Spleen (tissue), 11 donors: Measurements from ENCODE around the gene NLN. TPM values are rescaled to one million over a fixed set of nuclear protein-coding genes. Genes with fewer than 3 reads are reported as not detected.

Source experiments
- DNase-seq: peaks from one replicate; pipeline ENCODE4 v3.0.0-alpha.2; 2020
- H3K27ac ChIP-seq, 8 donors: fragments of 200-600 bp; sonication (generic) in 7 of 8; 1 replicate in 4 of 8; 2 replicates in 4 of 8; pipeline versions ENCODE4 v1.5.0 to v1.8.0; 2016 to 2021; ENCODE audit warnings: inconsistent platforms in 4 of 8, mild to moderate bottlenecking in 4 of 8, moderate library complexity in 1 of 8
- H3K27me3 ChIP-seq, 7 donors: fragments of 200-600 bp; sonication (generic) in 6 of 7; replicated peaks in 1 of 7; 1 replicate in 4 of 7; 2 replicates in 3 of 7; pipeline versions ENCODE4 v1.5.0 to v1.8.0; 2016 to 2021; ENCODE audit warnings: inconsistent platforms in 3 of 7, mild to moderate bottlenecking in 1 of 7
- H3K36me3 ChIP-seq, 6 donors: fragments of 200-600 bp; sonication (generic) in 5 of 6; 1 replicate in 4 of 6; 2 replicates in 2 of 6; pipeline versions ENCODE4 v1.5.0 to v1.8.0; 2016 to 2021; ENCODE audit warnings: inconsistent platforms in 2 of 6
- H3K4me1 ChIP-seq, 6 donors: fragments of 200-600 bp; sonication (generic) in 5 of 6; 1 replicate in 3 of 6; 2 replicates in 3 of 6; pipeline versions ENCODE4 v1.5.0 to v1.8.0; 2016 to 2021; ENCODE audit warnings: inconsistent platforms in 3 of 6
- H3K4me3 ChIP-seq, 8 donors: fragments of 200-600 bp; sonication (generic) in 7 of 8; 1 replicate in 4 of 8; 2 replicates in 4 of 8; pipeline versions ENCODE4 v1.5.0 to v1.8.0; 2016 to 2021; ENCODE audit warnings: inconsistent platforms in 4 of 8, mild to moderate bottlenecking in 4 of 8, moderate library complexity in 2 of 8
- H3K9me3 ChIP-seq, 8 donors: fragments of 200-600 bp; sonication (generic) in 7 of 8; 1 replicate in 4 of 8; 2 replicates in 4 of 8; pipeline versions ENCODE4 v1.5.0 to v1.8.0; 2016 to 2021; ENCODE audit warnings: inconsistent platforms in 4 of 8
- POLR2A ChIP-seq, 3 donors: fragments of 450-650 bp; IDR thresholded peaks; one replicate each; pipeline ENCODE4 v1.5.1; 2017; ENCODE audit warnings: antibody characterized with exemption in 3 of 3, mild to moderate bottlenecking in 1 of 3
- POLR2AphosphoS5 ChIP-seq, 3 donors: sonication (generic); formaldehyde crosslinking; IDR thresholded peaks; one replicate each; pipeline ENCODE4 v1.5.1; 2017; ENCODE audit warnings: antibody characterized with exemption in 3 of 3
- WGBS, 5 donors: extraction: QIAGEN DNeasy Blood & Tissue Kit in 3 of 5; methylation state at CpG; one replicate each; pipeline versions ENCODE4 v1.1.5 to v1.1.7; 2013 to 2018; 5-methylcytosine and 5-hydroxymethylcytosine counted together
- intact Hi-C: fragments of 100-400 bp; cut with DNase I; formaldehyde crosslinking; loops from one replicate; pipeline ENCODE4 v1.15.0; 2023; ENCODE audit warnings: low total_unique reads
- polyA plus RNA-seq, 3 donors: library from polyadenylated mRNA; stranded (reverse); fragments of 200-250 nt; gene quantifications; one replicate each; pipeline ENCODE4 v1.2.1, GENCODE V29; 2013
- total RNA-seq, 7 donors: library from RNA; depleted of rRNA in 3 of 7; stranded (reverse); fragments of >200 nt in 3 of 7; fragmentation: NEBNext Ultra II Directional in 4 of 7; extraction: Animal tissue kit (Norgen Biotek cat#: 25700) in 4 of 7; gene quantifications; one replicate each; pipeline versions ENCODE4 v1.1.0 to v1.2.1, GENCODE V29; 2016 to 2021
- TF ChIP-seq, protein P1 (sequence below), 11 experiments: fragments of 200-600 bp in 7 of 11; fragments of 450-650 bp in 4 of 11; sonication (generic) in 4 of 11; IDR thresholded peaks in 8 of 11; conservative IDR thresholded peaks in 3 of 11; 1 replicate in 7 of 11; 2 replicates in 4 of 11; pipeline versions ENCODE4 v1.4.0 to v1.8.0; 2016 to 2021; ENCODE audit warnings: antibody characterized with exemption in 11 of 11, inconsistent platforms in 4 of 11, mild to moderate bottlenecking in 1 of 11
- donor health status: healthy with polysubstance abuse.
- donor health status: DM: no; HTN: no; CAD: no; lungs with moderate emphysema.
- donor health status: DM: no; HTN: no; CAD: no.
- donor health status: Bipolar disorder and iron deficiency.
- donor health status: healthy.
- donor health status: DM: no; HTN: no; CAD: no.
- donor health status: DM: yes; HTN: yes; CAD: no.

Gene NLN
- total and polyA plus RNA-seq, 10 donors: 1.3 to 24.8 (median 9.0) TPM

DNA sequence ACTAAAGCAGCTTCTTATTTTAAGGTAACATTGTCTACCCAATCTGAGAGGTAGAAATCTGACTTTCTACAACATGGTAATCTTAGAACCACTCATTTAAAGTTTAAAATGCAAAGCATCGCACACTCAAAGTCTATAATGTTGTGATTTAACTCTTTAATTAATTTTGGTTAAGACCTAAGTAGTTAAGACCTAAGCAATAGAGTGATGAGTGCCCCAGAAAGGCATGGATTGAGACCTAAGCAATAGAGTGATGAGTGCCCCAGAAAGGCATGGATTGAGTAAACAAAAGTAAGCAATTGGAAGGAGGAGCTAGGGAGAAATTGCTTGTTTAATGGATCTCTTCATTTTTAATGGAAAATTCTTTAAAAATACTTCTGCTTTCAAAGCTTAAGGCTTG lies 86.8 kb downstream of the NLN start:
- H3K4me3 ChIP-seq: no peak overlapping the region
- TF ChIP-seq, protein P1, sequence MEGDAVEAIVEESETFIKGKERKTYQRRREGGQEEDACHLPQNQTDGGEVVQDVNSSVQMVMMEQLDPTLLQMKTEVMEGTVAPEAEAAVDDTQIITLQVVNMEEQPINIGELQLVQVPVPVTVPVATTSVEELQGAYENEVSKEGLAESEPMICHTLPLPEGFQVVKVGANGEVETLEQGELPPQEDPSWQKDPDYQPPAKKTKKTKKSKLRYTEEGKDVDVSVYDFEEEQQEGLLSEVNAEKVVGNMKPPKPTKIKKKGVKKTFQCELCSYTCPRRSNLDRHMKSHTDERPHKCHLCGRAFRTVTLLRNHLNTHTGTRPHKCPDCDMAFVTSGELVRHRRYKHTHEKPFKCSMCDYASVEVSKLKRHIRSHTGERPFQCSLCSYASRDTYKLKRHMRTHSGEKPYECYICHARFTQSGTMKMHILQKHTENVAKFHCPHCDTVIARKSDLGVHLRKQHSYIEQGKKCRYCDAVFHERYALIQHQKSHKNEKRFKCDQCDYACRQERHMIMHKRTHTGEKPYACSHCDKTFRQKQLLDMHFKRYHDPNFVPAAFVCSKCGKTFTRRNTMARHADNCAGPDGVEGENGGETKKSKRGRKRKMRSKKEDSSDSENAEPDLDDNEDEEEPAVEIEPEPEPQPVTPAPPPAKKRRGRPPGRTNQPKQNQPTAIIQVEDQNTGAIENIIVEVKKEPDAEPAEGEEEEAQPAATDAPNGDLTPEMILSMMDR (IDR thresholded peaks at IDR 0.05 in 8 of 11, conservative IDR thresholded peaks at IDR 0.05 in 3 of 11): no peak
- TF ChIP-seq POLR2A (IDR thresholded peaks at IDR 0.05) (no peak), POLR2AphosphoS5 (IDR thresholded peaks at IDR 0.05) (no peak)
- no peak for DNase-seq
- peaks cover 0 to 41% (median 0%) of the 10 kb centered on the region in 6 donors for H3K36me3 ChIP-seq
- no peak overlapping the region for H3K27ac ChIP-seq
- intact Hi-C loops: no loop called here
- WGBS, 5 donors: 91 to 98% (median 94%) methylated on average over 1 of the region's 1 CpG
- no peaks in the 10 kb centered on the region for H3K27me3 ChIP-seq
- H3K4me1 ChIP-seq: peaks cover 0 to 3% (median 0%) of the 10 kb centered on the region in 6 donors
- H3K9me3 ChIP-seq: no peaks in the 10 kb centered on the region

DNA sequence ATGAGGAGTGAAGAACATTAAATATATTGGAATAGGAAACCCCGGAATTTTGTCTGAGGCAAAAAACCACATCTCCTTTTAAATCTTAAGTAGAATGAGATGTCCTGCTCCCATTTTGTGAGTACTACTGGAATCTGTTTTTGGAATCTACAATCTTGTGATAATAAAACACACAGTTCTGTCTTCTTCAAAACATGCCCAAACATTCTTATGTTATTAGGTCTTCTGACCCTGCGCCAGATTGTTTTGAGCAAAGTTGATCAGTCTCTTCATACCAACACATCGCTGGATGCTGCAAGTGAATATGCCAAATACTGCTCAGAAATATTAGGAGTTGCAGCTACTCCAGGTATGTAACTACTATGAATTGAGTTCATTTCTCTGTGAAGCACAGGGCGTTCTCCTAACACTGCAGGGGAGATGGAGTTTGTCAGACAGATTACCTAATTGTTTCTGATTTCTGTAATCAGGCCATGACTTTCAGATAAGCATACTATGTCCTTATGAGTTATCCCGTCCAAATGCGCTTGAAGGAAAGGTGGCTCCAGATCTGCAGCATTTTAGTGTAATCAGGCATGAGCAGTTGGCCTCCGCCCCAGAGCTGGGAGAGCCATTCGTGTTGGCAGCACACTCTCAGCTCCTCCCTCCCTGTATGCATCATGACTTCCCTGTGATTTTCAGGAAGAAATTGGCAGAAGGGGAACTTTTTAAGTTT lies 88.0 kb downstream of the NLN start:
- Histone ChIP-seq H3K27me3 (no peaks in the 10 kb centered on the region), H3K9me3 (no peaks in the 10 kb centered on the region), H3K36me3 (peaks cover 0 to 47% (median 0%) of the 10 kb centered on the region in 6 donors), H3K4me3 (no peak overlapping the region), H3K4me1 (no peaks in the 10 kb centered on the region), H3K27ac (no peak overlapping the region)
- TF ChIP-seq, protein P1 (IDR thresholded peaks at IDR 0.05 in 8 of 11, conservative IDR thresholded peaks at IDR 0.05 in 3 of 11): no peak
- no peak for TF ChIP-seq POLR2A (IDR thresholded peaks at IDR 0.05)
- TF ChIP-seq POLR2AphosphoS5 (IDR thresholded peaks at IDR 0.05): no peak
- DNase-seq: no peak
- WGBS, 5 donors: 92 to 98% (median 94%) methylated on average over 8 of the region's 8 CpGs
- intact Hi-C loops: no loop called here

DNA sequence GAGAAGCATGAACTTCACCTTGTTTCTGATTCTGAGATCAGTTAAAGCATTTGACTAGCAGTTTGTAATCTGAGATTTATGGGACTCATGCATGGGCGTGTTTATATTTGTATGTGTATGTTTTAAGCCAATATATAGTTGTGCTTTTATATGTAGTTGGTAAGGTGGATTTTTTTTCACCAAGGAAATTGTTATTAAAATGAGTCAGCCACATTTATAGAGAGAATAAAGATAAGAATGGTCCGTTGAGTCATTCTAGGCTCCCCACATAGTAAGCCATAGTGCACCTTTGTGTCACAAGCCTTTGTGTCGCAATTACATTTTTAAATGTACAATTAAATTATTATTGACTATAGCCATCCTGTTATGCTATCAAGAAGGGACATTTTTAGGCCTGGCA lies 89.0 kb downstream of the NLN start:
- Histone ChIP-seq H3K27me3 (no peaks in the 10 kb centered on the region), H3K9me3 (no peaks in the 10 kb centered on the region), H3K4me3 (no peak overlapping the region), H3K27ac (no peak overlapping the region), H3K4me1 (no peaks in the 10 kb centered on the region), H3K36me3 (peaks cover 0 to 48% (median 0%) of the 10 kb centered on the region in 6 donors)
- 92 to 96% (median 94%) methylated on average over 3 of the region's 3 CpGs for WGBS, 5 donors
- no peak for DNase-seq
- TF ChIP-seq, protein P1 (IDR thresholded peaks at IDR 0.05 in 8 of 11, conservative IDR thresholded peaks at IDR 0.05 in 3 of 11): no peak
- TF ChIP-seq POLR2AphosphoS5 (IDR thresholded peaks at IDR 0.05) (no peak), POLR2A (IDR thresholded peaks at IDR 0.05) (no peak)
- intact Hi-C loops: no loop called here

DNA sequence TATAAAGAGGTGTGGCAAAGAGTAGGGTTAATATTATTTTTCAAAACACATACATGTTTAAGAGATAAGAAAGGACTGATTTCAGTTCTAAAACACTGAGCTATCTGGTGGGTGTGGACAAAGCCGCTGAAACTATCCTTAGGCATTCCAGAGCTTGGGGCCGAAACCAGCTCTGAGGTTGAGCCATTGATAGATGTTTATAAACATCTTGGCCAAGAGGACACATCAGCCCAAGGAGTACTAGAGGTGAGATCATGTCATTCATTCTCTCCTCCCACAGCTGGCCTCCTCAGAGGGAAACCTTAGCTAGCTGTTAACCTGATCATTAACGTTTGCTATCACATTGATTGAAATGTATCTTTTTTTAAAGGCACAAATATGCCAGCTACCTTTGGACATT lies 89.9 kb downstream of the NLN start:
- H3K36me3 ChIP-seq: peaks cover 0 to 51% (median 0%) of the 10 kb centered on the region in 6 donors
- no peaks in the 10 kb centered on the region for H3K4me1 ChIP-seq
- H3K9me3 ChIP-seq: no peaks in the 10 kb centered on the region
- intact Hi-C loops: no loop called here
- TF ChIP-seq POLR2A (IDR thresholded peaks at IDR 0.05) (no peak), POLR2AphosphoS5 (IDR thresholded peaks at IDR 0.05) (no peak)
- TF ChIP-seq, protein P1 (IDR thresholded peaks at IDR 0.05 in 8 of 11, conservative IDR thresholded peaks at IDR 0.05 in 3 of 11): no peak
- H3K4me3 ChIP-seq: no peak overlapping the region
- DNase-seq: no peak
- H3K27me3 ChIP-seq: no peaks in the 10 kb centered on the region
- 90 to 97% (median 95%) methylated on average over 3 of the region's 3 CpGs for WGBS, 5 donors
- no peak overlapping the region for H3K27ac ChIP-seq
